Brain pericyte (primary cell): ENCODE results near the gene RSU1.
"Not testable (repeated sequence)": the region's sequence is repeated elsewhere in the genome, so short reads cannot be mapped to it uniquely, and the experiment has no call there.

Experiments used
- DNase-seq: peaks from one replicate; pipeline ENCODE4 v3.0.0-alpha.2; 2012; ENCODE audit warnings: low read depth, low spot score

Gene RSU1

DNA sequence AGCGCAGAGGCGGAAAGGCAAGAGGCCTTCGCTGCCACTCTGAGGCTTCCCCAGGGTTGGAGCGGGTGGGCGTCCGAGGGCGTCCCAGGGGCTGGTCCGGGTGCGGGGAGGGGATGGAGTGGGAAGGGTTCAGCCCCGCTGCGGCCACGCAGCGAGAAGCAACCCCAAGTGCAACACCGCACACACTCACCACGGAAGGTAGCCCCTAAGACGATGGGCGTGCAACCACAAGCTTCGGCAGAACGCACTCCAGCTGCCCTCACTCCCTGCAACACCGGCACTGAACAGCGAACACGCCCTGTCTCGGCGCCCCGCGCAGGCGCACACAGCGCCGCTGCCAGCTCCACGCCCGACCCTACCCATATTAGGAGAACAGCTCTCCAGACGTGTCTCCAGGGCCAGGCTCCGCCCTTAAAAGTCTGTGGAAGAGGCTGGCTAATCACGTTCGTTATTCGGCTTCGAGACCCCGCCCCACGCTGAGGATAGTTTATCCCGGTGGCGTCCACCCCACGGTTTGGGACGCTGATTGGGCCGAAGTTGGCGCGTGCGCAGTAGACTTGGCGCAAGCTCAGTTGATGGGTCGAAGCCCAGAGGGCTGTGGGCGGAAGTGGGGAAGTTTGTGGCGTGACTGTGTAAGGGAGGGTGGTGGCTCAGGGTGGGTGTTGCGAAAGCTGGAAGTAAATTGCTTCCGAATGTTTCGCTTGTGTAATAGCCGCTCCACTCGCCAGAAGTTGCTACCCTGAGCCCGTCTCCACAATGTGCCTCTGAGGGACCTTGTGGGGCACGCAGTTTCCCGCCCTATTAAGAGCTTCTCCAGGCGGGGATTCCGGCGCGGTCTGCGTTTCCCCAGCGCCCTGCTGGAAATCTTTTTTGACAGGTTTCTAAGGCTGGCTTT is at the start of gene RSU1:
RSU1 (minus strand) TSS at position 300 of the 895 bp plus-strand sequence. CDS start 343 bp downstream, outside the sequence.
- peak; percentile 100 for DNase-seq

GRCh38 chr10:16866541-16867275 is 49.5 kb upstream of the RSU1 start:
- no peak for DNase-seq

DNA sequence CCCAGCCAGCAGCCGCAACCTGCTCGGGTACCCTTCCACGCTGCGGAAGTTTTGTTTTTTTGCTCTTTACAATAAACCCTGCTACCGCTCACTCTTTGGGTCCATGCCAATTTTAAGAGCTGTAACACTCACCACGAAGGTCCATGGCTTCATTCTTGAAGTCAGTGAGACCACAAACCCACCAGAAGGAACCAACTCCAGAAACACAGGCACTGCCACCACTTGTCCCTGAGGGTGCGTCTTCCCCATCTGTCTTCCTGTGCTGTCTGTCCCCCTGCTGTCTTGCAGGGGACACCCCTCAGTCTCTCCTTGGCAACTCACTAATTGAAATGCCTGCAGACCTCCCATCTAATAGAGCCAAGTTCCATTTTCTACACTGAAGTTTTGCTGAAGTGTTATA is 48.5 kb upstream of the RSU1 start:
- no peak for DNase-seq

GRCh38 chr10:16863766-16864165 is 46.5 kb upstream of the RSU1 start:
- DNase-seq = no peak

GRCh38 chr10:16857419-16857818 is 40.2 kb upstream of the RSU1 start:
- no peak for DNase-seq

DNA sequence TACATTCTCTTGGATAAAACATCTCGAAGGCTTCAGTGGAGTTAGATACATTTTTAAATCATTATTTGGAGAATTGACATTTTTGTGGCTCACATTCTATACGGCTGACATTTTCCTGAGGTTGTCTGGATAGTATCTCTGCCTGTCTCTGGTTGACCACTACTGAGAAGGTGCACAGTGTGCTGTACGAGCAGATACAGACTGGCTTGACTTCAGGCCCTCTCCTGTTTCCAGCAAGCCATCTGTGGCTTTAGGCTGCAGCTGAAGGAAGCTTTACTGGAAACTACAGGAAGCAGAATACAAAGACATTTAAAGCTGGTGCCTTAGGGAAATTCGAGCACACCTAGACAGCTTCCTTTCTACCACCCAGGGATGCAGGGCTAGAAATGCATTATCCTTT is 39.3 kb upstream of the RSU1 start:
- no peak for DNase-seq

GRCh38 chr10:16856092-16856491 is 38.9 kb upstream of the RSU1 start:
- no peak for DNase-seq

DNA sequence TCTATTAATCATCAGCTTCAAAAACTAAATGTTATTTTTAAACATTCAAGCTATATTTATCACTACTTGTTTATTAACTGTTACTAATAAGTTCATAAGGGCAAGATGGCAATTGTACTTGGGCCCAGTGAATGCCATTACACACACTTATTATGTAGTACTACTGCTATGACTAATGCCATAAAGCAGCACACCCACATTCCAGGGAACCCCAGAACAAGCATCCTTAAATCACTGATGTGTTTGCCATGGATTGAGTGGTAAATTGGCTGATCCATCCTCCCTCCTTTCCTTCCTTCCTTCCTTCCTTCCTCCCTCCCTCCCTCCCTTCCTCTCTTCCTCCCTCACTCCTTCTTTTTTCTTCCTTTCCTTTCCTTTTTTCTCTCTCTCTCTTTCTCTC is 37.4 kb upstream of the RSU1 start:
- no peak for DNase-seq

DNA sequence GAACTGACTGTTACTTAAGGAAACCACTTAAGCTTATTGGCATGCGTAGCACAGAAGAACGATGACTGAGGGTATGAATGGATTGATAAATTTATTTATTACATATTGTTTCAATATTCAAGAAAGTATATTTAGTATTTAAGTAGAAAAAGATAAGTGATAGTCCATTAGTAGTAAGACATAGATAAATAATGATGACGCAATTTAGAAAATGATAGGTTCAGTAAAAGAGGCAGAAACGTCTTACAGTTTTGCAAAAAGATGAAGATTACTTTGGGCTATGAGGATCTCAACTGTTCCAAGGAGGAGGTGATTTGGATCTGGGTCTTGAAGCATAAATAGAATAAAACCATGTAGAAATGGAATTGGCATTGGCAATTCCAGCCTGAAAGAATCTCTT is 36.6 kb upstream of the RSU1 start:
- no peak for DNase-seq

- no peak for DNase-seq
Observed at GRCh38 chr10:16853201-16853600, 36.0 kb upstream of the RSU1 start.

DNA sequence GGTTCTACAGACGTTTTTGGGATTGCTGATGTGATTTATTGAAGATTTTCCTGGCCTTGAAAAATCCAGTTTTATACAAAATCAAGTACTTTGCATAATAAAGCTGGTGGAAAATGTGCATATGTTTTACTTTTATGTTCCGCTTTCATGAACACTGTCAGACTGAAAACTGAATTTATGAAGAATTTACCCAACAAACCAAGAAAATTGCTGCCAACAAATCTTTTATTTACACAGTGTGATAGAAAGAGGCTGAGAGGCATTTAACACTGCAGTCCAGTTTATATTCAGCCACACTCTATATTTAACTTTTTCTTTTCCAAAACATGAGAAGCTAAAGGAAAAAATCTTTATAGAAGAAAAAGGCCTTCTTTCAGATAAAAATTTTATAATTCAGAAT is 35.4 kb upstream of the RSU1 start:
- no peak for DNase-seq

DNA sequence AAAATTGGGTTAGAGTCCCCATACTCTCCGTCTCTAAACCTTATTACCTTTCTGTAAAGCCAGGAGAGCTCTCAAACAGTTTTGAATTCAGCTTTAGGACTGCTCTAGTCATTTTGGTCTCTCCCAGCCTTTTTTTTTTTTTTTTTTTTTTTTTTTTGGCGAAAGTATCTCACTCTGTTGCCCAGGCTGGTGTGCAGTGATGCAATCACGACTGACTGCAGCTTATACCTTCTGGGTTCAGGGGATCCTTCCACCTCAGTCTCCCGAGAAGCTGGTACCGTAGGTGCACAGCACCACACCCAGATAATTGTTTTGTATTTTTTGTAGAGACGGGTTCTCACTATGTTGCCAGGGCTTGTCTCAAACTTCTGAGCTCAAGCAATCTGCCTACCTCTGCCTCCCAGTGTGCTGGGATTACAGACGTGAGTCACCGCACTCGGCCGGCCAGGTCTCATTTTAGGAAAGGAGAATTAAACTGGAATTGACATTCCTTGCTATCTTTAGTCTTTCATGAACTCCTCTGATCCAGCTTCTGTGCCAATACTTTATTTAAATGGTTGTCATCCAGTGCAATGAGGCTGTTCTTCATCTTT is 31.4 kb upstream of the RSU1 start:
- no peak for DNase-seq

- no peak for DNase-seq
Observed at GRCh38 chr10:16847644-16848043, 30.4 kb upstream of the RSU1 start.

DNA sequence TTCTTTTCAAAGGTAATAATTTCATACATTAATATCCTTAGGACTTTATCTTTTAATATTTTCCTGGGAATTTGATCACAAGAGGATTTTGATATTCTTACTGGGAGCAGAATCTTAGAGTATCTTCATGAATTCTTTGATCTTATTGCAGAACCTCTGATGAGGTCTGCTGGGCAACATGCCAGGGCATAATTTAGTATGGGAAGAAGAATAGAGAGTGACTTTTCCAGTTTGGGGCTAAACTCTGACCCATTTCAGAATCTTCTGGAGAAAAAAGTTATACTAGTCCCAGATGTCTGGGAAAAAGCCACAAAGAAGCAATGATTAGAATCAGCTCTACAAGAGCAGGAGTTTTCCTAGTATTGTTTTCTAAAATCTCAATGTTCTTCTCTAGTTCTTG is 28.0 kb upstream of the RSU1 start:
- DNase-seq = no peak

GRCh38 chr10:16843252-16843870 is 26.1 kb upstream of the RSU1 start:
- peak; percentile 46 for DNase-seq

GRCh38 chr10:16835228-16835627 is 18.0 kb upstream of the RSU1 start:
- no peak for DNase-seq

GRCh38 chr10:16832351-16833080 is 15.3 kb upstream of the RSU1 start:
- peak; percentile 73 for DNase-seq

GRCh38 chr10:16828701-16829175 is 11.5 kb upstream of the RSU1 start:
- peak; percentile 59 for DNase-seq

GRCh38 chr10:16828114-16828568 is 10.9 kb upstream of the RSU1 start:
- DNase-seq = peak; percentile 77

- not testable (repeated sequence) for DNase-seq
Observed at GRCh38 chr10:16827474-16827873, 10.2 kb upstream of the RSU1 start.

DNA sequence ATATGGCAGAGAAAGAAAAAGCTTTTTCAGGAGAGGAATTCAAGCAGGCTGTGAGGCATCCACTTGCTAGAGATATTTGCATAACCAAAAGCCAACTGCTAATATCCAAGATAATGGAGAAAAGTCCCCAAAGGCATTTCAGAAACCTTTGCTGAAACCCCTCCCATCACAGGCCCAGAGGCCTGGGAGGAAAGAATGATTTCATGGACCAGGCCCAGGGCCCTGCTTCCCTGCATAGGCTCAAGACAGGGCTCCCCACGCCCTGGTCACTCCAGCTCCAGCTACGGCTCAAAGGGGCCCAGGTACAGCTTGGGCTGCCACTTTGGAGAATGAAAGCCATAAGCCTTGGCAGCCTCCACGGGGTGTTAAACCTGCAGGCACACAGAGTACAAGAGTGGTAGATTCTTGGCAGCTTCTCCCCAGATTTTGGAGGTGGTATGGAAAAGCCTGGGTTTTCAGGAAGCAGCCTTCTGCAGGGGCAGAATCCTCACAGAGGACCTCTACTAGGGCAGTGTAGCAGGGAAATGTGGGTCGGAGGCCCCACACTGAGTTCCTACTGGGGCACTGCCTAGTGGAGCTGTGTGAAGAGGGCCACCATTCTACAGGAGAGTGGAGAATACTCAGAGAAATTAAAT is 5.6 kb upstream of the RSU1 start:
- DNase-seq = no peak
